HG03457 (cell line): ENCODE data around the gene MERTK.
"Not testable (repeated sequence)": the region's sequence is repeated elsewhere in the genome, so short reads cannot be mapped to it uniquely, and the experiment has no call there.

Experiments
- ATAC-seq: cut with Tn5 transposase; IDR thresholded peaks from one replicate; pipeline ENCODE4 v1.9.1; 2021; ENCODE audit warnings: moderate number of reproducible peaks; ENCODE audit not compliant: unreplicated experiment

MERTK gene

DNA sequence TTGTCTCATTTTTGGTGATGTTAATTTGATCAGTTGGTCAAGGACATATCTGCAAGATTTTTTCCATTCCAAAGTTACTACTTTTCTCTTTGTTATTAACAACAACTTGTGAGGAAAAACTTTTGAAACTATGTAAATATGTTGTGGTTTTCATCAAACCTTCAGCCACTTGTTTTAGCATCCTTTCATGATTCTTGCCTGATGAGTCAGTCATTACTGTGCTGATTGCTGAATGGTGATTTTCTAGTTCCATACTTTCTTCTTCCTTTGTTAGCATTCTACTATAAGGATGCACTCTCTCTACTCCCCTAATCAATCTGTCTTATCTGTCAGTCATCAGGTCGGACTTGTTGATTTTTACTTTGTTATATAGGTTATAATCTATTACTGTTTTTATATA lies 167.6 kb downstream of the MERTK start:
- no peak for ATAC-seq

DNA sequence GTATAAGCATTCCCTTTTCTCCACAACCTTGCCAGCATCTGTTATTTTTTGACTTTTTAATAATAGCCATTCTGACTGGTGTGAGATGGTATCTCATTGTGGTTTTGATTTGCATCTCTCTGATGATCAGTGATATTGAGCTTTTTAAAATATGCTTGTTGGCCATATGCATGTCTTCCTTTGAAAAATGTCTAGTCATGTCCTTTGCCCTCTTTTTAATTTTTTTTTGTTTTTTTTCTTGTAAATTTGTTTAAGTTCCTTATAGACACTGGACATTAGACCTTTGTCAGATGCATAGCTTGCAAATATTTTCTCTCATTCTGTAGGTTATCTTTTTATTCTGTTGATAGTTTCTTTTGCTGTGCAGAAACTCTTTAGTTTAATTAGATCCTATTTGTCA lies 171.4 kb downstream of the MERTK start:
- ATAC-seq, result not testable (repeated sequence)

DNA sequence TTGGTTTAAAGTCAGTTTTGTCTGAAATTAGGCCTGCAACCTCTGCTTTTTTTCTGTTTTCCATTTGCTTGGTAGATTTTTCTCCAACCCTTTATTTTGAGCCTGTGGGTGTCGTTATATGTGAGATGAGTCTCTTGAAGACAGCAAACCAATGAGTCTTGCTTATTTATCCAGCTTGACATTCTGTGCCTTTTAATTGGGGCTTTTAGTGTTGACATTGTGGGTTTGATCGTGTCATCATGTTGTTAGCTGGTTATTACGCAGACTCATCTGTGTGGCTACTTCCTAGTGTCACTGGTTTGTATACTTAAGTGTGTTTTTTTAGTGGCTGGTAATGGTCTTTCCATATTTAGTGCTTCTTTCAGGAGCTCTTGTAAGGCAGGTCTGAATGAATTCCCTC lies 175.5 kb downstream of the MERTK start:
- ATAC-seq, result no peak

DNA sequence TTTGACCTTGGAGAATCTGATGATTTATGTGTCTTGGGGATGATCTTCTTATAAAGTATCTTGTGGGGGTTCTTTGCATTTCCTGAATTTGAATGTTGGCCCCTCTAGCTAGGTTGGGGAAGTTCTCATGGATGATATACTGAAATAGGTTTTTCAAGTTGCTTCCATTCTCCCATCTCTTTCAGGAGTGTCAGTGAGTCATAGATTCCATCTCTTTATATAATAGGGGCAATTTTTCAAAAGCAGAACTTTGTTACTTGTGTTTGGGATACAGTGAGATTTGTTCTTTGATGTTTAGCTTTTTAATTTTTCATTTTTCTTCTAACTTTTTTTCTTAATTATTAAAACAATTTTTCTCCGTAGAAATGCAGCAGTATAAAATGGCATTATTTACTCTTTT lies 176.1 kb downstream of the MERTK start:
- ATAC-seq, result no peak

DNA sequence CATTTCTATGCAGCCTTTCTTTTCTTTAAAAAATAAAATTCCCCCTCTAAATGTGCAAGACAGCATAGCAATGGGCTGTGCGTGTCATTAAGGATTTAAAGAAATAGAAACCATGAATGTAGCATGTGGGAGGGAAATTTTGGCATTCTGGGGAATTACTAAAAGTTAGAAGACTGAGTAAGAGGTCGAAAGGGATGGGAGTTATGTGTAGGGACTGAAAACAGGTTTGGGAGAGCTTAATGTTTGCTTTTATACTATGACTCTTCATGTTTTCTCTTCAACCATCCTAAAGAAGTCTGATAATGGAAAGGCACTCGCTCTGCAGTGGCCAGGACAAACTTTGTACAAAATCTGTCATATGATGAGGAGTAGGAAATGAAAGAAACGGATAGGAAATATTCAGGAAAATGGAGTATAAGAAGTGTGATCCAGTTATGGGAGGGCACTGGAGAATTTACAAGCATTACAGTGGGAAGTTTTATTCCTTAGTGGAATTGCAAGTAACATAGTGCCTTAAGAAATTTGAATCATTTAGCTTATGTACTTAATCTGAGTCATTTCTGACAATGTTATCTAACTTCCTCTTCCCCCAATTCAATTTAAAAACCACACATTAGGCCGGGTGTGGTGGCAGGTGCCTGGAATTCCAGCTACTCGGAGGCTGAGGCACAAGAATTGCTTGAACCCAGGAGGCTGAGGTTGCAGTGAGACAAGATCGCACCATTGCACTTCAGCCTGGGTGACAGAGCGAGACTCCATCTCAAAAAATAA lies 177.3 kb downstream of the MERTK start:
- ATAC-seq, result no peak

DNA sequence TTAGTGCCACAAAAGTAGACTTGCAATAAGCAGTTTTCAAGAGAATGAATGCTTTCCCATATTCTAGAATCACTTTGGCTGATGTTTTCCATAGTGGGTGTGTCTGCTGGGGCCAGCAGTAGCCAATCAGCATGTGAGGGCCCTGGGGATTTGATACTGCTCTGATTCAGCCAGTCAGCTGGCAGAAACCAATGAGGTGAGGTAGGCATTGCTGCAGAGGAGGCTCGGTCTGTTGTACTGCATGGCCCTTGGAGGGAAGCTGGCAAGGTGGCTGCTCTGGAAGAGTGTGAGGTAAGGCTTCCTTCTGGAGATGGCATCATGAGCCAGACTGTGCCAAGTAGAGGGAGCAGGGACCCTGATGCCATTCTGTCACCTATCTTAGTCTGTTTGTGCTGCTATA lies 179.4 kb downstream of the MERTK start:
- no peak for ATAC-seq
